GM12874 (cell line): ENCODE measurements around the gene HM13.

ENCODE experiments used
- TF ChIP-seq, protein P1 (sequence below): IDR thresholded peaks from 2 replicates; pipeline ENCODE4 v1.5.1; 2011; ENCODE audit warnings: low read depth, mild to moderate bottlenecking, control low read depth, low read length, moderate library complexity; ENCODE audit not compliant: insufficient read depth

Gene HM13

DNA sequence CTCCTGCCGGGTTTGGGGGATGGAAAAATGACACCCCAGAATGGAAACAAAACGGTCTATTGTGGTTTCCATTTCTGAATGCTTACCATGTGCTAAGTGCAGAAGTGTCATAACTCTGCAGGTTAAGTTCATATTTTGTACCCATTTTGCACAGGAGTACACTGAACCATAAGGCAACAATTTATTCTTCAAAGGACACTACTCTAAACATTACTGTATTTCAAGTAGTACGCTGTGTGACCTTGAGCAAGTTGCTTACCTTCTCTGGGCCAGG, 81.1 kb downstream of the HM13 start:
- TF ChIP-seq, protein P1, sequence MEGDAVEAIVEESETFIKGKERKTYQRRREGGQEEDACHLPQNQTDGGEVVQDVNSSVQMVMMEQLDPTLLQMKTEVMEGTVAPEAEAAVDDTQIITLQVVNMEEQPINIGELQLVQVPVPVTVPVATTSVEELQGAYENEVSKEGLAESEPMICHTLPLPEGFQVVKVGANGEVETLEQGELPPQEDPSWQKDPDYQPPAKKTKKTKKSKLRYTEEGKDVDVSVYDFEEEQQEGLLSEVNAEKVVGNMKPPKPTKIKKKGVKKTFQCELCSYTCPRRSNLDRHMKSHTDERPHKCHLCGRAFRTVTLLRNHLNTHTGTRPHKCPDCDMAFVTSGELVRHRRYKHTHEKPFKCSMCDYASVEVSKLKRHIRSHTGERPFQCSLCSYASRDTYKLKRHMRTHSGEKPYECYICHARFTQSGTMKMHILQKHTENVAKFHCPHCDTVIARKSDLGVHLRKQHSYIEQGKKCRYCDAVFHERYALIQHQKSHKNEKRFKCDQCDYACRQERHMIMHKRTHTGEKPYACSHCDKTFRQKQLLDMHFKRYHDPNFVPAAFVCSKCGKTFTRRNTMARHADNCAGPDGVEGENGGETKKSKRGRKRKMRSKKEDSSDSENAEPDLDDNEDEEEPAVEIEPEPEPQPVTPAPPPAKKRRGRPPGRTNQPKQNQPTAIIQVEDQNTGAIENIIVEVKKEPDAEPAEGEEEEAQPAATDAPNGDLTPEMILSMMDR = no peak

DNA sequence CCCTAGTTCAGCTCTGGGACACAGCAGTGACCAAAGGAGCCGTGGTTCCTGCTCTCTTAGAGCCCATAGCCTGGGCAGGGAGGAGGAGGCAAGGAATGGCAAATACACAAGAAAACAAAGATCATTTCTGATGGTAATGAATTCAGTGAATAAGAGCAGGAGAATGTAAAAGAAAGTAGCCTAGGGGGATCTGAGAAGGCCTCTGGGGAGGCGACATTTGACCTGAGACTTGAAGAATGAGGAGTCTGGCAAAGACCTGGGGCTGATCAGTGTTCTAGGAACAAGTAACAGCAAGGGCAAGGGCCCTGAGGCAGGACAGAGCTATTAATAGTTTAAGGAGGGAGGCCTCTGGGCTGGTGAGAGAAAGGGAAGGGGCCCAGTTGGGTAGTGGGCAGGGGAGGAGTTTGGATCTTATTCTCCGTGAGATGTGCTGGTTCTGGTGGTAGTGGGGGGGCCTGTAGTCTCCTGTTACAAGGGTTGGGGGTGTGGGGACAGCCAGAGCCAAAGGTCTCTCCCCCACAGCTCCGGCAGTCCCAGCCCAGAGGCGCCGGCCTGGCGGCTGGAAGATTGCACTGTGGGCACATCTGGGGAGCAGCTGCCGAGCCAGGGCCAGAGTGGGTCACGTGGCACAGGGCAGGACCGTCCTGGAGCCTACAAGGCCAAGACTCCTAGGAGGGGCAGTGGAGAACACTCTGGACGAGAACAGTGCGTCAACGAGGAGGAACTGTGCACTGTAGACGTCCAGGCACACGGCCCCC, 81.6 kb downstream of the HM13 start:
- TF ChIP-seq, protein P1 = no peak

DNA sequence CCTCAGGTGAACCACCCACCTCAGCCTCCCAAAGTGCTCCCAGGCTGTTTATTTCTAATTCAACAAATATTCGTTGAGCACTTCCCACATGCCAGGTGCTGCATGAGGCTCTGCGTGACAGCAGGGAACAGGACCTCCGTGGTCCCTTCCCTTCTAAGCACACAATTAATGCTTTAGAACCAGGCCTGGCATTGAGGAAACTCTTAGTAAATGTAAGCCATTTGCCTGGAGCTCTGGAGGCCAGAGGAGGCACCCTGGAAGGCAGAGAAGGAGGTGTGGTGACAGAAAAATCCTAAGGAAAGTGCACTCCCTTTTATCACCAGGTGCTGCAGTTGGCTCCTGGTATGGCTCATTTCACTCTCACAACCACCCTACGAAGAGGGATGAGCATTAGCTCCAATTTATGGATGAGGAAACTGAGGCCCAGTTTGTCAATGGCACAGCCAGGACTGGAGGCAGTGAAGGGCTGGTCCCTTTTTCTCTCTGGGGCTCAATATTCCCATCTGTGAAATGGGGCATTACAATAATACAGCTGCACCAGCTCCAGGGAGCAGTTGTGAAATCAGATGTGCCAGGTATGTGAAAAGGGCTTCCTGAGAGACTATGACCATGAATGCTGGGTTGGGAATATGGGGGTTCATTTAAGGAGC, 82.7 kb downstream of the HM13 start:
- TF ChIP-seq, protein P1 = no peak

DNA sequence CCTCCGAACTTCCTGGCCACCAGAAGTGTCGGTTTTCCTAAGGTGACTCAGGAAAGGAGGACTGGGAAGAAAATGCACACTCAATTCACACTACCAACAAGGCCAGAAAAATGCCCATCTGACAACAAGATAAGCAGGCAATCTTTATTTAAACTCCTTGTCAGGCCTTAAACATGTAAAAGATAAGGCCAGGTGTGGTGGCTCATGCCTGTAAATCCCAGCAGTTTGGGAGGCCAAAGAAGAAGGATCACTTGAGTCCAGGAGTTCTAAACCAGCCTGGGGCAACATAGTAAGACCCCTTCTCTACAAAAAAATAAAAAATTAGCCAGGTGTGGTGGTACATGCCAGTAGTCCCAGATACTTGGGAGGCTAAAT, 83.2 kb downstream of the HM13 start:
- TF ChIP-seq, protein P1 = no peak

DNA sequence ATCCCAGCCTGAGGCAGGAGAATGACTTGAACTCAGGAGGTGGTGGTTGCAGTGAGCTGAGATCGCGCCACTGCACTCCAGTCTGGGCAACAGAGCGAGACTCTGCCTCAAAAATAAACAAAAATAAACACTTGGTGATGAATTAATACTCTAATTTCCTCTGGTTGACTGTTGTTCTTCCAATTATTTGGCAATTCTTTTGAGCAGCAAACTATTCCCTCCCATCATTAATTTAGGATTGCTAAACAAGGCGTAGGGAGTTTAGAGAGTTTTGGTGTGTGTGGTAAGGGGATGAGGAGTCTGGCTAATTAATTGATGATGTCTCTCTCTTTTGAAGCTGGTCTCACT, 88.2 kb downstream of the HM13 start:
- TF ChIP-seq, protein P1 = no peak

DNA sequence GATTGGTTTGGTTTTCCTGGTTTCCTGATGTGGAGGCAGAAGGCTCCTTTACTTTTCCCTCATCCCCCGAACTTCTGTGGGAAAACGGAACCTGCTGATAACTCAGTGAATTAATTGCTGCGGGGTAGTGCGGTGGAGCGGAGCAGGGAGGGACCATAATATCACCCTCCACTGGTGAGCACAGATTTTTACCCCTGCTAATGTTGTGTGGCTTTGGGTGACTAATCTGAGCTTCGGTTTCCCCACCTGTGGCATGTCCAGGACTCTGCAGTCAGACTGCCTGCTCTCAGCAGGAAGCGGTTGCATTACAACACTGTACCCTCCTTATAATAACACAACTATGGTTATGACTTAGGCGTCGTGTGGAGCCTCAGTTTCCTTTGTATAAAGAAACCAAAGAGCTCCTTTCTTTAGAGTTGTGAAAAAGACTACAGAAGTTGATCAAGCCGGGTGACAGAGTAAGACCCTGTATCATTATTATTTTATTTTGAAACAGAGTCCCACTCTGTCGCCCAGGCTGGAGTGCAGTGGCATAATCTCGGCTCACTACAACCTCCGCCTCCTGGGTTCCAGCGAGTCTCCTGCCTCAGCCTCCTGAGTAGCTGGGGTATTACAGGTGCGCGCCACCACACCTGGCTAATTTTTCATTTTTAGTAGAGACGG, 88.7 kb downstream of the HM13 start:
- TF ChIP-seq, protein P1 = no peak

DNA sequence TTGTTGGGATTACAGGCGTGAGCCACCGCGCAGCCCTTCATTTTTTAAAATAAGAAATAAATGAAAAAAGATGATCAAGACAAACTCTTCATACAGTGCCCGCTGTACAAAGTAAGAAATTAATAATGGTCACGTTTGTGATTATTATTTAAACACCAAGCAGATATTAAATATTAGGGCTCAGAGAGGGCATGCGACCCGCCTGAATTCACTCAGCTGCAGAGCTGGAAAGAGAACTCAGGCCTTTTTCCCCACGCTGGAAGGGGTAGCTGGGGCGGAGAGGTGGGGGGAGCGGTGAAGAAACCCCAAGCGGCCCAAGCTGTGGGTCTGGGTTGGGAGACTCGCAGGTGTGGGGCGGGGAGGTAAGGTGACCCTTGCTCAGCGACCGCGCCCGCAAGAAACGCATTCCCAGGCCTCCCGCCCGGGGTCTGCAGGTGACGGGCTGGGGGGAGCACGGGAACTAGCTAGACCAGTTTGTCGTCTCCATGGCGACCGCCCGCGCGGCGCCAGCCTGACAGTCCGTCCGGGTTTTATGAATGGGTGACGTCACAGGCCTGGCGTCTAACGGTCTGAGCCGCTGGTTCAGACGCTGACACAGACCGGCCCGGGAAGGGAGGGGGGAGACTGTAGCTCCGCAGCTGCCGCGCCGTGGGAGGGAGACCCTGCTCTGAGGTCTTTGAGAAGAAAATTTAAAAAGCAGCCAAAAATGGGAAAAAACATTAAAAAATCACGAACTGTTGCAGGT, 89.8 kb downstream of the HM13 start:
- TF ChIP-seq, protein P1 = no peak
